GM12864 (cell line): Measurements from ENCODE around the gene BBOF1.
"Not testable (repeated sequence)": the region's sequence is repeated elsewhere in the genome, so short reads cannot be mapped to it uniquely, and the experiment has no call there.

Experiments used
- DNase-seq: peaks from one replicate; pipeline ENCODE4 v3.0.0-alpha.2; 2011; ENCODE audit warnings: low read depth
- H3K4me3 ChIP-seq: 2 replicates; pipeline ENCODE4 v1.5.1; 2011; ENCODE audit warnings: mild to moderate bottlenecking, low read depth, low read length, control low read depth
- TF ChIP-seq, protein P1 (sequence below): IDR thresholded peaks from 2 replicates; pipeline ENCODE4 v1.5.1; 2011; ENCODE audit warnings: low read depth, mild to moderate bottlenecking, moderate library complexity, low read length, control low read depth, inconsistent platforms; ENCODE audit errors: missing control alignments

Gene BBOF1

DNA sequence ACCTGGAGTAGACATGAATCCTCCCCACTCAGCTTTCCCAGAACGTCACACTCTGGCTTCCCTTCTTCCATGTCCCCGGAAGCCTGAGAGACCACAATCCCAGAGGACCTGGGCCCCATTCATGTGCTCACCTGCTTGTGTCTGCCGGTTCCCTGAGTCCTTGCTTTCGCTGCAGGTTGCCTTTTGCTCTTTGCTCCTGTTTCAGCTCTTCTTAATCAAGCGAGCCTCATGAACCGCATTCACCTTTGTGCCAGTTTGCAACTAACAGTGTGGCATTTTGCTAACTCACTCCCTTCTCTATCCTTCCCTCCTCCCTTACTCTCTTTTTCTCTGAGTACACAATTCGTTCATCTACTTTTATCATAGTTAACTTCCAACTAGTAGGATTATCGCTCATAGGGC lies 23.2 kb upstream of the BBOF1 start:
- no peak overlapping the region for H3K4me3 ChIP-seq
- TF ChIP-seq, protein P1, sequence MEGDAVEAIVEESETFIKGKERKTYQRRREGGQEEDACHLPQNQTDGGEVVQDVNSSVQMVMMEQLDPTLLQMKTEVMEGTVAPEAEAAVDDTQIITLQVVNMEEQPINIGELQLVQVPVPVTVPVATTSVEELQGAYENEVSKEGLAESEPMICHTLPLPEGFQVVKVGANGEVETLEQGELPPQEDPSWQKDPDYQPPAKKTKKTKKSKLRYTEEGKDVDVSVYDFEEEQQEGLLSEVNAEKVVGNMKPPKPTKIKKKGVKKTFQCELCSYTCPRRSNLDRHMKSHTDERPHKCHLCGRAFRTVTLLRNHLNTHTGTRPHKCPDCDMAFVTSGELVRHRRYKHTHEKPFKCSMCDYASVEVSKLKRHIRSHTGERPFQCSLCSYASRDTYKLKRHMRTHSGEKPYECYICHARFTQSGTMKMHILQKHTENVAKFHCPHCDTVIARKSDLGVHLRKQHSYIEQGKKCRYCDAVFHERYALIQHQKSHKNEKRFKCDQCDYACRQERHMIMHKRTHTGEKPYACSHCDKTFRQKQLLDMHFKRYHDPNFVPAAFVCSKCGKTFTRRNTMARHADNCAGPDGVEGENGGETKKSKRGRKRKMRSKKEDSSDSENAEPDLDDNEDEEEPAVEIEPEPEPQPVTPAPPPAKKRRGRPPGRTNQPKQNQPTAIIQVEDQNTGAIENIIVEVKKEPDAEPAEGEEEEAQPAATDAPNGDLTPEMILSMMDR, result no peak
- no peak for DNase-seq

DNA sequence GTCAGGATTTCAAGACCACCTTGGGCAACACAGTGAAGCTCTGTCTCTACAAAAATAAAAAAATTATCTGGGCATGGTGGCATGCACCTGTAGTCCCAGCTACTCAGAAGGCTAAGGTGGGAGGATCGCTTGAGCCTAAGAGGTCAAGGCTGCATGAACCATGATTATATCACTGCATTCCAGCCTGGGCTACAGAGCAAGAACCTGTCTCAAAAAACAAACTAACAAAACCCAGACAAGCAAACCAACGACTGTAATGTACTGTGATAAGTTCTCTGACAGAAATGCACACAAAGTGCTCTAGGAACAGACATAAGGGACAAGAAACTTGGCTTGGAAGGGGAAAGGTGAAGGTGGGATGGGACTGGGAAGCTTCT lies 22.4 kb upstream of the BBOF1 start:
- H3K4me3 ChIP-seq, result no peak overlapping the region
- TF ChIP-seq, protein P1, result no peak
- DNase-seq, result no peak

DNA sequence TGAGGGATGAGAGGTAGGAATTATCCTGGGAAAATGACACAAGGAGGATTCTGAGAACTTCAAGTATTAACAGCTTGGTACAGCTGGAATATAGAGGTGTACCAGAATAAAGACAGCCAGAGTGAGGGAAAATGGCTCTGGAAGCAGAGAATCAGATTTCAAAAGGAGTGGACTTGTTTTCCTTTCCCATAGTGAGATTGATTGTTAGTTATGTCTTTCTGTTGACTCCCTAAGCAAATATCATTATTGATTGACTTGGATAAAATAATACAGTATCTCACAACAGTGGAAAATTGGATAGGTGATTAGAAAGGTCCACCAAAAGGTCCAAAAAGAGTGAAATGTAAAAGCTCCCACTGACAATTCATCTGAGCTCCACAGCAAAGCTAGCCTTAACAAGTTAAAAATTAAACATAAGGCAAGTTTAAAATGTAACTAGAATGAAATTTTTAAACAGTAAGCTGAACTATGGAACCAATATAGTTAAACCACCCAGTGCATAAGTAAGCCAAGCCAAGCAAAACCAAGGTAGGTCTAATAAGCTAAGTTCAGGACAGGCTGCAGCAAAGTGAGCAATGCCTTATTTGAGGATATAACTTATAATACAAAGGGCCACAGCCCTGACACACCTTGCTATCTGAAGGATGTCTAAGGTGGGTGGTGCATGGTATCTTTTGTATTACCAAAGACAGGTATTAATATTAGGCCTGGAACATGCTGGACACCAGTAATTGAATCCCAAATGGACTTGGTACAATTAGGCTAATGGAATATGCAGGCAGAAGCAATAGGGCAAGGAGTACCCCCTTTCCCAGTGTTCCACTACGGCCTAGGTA lies 21.8 kb upstream of the BBOF1 start:
- TF ChIP-seq, protein P1, result no peak
- DNase-seq, result no peak
- H3K4me3 ChIP-seq, result no peak overlapping the region

DNA sequence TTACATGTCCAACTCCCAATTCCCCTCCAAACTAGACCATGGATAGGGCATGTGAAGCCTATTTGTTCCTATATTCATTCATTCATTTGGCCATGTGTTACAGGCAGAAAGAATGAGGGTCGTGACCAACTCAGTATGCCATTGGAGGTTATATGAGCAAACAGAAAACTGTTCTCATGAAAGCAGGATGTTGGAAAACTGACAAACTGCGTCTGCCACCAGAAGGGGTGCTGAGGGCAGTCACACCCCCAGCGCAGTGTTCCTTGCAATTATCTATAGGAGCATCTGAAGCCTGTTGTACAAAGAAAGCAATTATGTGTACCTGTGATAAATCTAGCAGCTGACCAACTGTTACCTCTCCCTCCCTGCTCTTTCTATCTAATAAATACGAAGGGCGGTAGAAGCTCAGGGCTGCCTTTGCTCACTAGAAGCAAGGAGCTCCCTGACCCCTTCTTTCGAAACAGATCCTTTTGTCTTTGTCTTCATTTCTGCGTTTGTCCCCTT lies 21.2 kb upstream of the BBOF1 start:
- TF ChIP-seq, protein P1, result no peak
- H3K4me3 ChIP-seq, result no peak overlapping the region
- DNase-seq, result no peak

DNA sequence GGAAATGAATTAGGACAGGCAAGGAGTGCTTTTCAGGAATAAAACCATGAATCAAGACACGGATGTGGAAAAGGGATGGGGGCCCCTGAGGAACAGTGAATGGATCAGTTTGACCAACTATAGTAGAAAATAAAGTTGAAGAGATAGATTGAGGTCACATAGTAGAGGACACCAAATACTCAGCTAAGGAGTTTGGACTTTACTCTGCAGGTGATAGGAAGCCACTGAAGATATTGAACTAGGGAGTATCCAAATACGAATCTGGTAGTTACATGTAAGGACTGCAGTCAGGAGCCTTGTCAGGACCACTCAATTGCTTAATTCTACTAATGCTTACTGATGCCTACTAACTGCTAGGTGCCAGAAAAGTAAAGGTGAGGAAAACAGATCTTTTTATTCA lies 20.4 kb upstream of the BBOF1 start:
- TF ChIP-seq, protein P1, result no peak
- no peak overlapping the region for H3K4me3 ChIP-seq
- no peak for DNase-seq

DNA sequence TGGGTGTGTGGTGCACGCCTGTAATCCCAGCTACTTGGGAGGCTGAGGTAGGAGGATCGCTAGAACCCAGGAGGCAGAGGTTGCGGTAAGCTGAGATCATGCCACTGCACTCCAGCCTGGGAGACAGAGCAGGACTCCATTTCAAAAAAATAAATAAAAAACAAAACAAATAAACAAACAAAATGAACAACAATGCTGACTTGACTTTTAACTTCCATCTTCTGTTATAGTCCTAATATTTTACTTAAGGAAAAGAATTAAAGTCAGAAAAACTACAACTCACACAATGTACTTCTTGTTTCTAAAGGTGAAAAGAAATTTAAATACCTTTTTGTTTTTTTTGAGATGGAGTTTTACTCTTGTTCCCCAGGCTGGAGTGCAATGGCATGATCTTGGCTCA lies 13.5 kb upstream of the BBOF1 start:
- not testable (repeated sequence) for H3K4me3 ChIP-seq, DNase-seq

DNA sequence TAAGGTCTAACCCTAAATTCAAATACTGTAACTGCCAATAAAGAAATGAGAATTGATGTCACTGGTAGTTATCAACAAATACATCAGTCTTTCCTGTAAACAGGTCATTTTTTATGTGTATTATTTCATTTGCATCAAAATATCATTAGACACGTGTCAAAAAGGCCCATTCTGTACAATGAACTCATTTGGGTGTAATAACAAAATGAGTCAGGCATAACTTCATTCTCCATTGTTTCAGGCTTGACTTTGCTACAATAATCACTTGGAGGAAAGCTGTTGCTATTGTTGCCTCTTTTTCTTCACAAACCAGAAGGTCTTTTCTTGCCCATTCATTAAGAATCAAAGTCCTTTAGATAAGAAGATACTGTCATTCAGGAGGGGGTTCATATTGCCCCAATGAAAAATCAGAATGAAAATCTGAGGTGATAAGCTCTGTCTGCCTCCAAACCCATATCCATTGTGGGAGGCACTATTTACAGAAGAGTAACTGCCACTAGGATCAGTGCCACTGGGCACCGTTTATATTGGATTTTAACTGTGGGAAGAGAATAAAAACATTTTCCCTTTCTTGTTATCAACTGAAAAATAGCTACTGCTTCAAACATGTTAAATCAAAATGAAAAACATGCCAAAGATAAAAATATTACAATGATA lies 10.2 kb upstream of the BBOF1 start:
- H3K4me3 ChIP-seq, result no peak overlapping the region
- no peak for DNase-seq
- TF ChIP-seq, protein P1, result no peak
